Thyroid gland (tissue), 4 donors: ENCODE results near the gene SPAG5. TPM values are rescaled to one million over a fixed set of nuclear protein-coding genes. Genes with fewer than 3 reads are reported as not detected.

Experiments
- DNase-seq, 2 donors: peaks; one replicate each; pipeline ENCODE4 v3.0.0-alpha.2; 2019
- H3K27ac ChIP-seq, 3 donors: fragments of 200-600 bp; sonication (generic); 1 replicate in 2 of 3; 2 replicates in 1 of 3; pipeline ENCODE4 v1.5.1; 2016 to 2019; ENCODE audit warnings: mild to moderate bottlenecking in 1 of 3, moderate library complexity in 1 of 3
- H3K27me3 ChIP-seq: fragments of 200-600 bp; sonication (generic); one replicate; pipeline ENCODE4 v1.5.1; 2019
- H3K36me3 ChIP-seq, 2 donors: fragments of 200-600 bp; sonication (generic); one replicate each; pipeline ENCODE4 v1.5.1; 2016 to 2019
- H3K4me1 ChIP-seq, 2 donors: fragments of 200-600 bp; sonication (generic); one replicate each; pipeline ENCODE4 v1.5.1; 2017 to 2019
- H3K4me3 ChIP-seq, 3 donors: fragments of 200-600 bp; sonication (generic); replicated peaks in 1 of 3; 1 replicate in 2 of 3; 2 replicates in 1 of 3; pipeline ENCODE4 v1.5.1; 2016; ENCODE audit warnings: mild to moderate bottlenecking in 1 of 3
- H3K9me3 ChIP-seq: fragments of 200-600 bp; sonication (generic); one replicate; pipeline ENCODE4 v1.5.1; 2017
- CTCF ChIP-seq, 6 experiments: fragments of 200-600 bp in 3 of 6; fragments of 450-650 bp in 3 of 6; sonication (generic) in 3 of 6; IDR thresholded peaks; one replicate each; pipeline ENCODE4 v1.5.1; 2016 to 2019; ENCODE audit warnings: antibody characterized with exemption in 6 of 6, mild to moderate bottlenecking in 2 of 6, inconsistent platforms in 1 of 6, moderate library complexity in 1 of 6
- POLR2A ChIP-seq, 2 donors: fragments of 450-650 bp; IDR thresholded peaks; one replicate each; pipeline ENCODE4 v1.6.1; 2017; ENCODE audit warnings: antibody characterized with exemption in 2 of 2, mild to moderate bottlenecking in 2 of 2, moderate library complexity in 1 of 2
- WGBS, 2 donors: methylation state at CpG; one replicate each; pipeline ENCODE4 v1.1.5; 2017; 5-methylcytosine and 5-hydroxymethylcytosine counted together
- intact Hi-C: fragments of 100-400 bp; cut with DNase I; formaldehyde crosslinking; loops from one replicate; pipeline ENCODE4 v1.15.1; 2023
- total RNA-seq, 4 donors: library from RNA; depleted of rRNA; stranded (reverse); fragments of >200 nt; gene quantifications; one replicate each; pipeline ENCODE4 v1.2.3, GENCODE V29; 2016

SPAG5 gene
- total RNA-seq, 4 donors from 2014 or later: 4.4 to 27.0 (median 9.9) TPM

GRCh38 chr17:28599311-28600184 is 723 bp upstream of the SPAG5 start:
- H3K27me3 ChIP-seq: no peaks in the 10 kb centered on the region
- peak overlapping the region; percentile 24 to 58 (median 29) for H3K4me3 ChIP-seq
- intact Hi-C loops: no loop called here
- no peaks in the 10 kb centered on the region for H3K36me3 ChIP-seq
- peak overlapping the region; percentile 71 to 84 (median 83) for H3K27ac ChIP-seq
- H3K9me3 ChIP-seq: no peaks in the 10 kb centered on the region
- no peak for TF ChIP-seq CTCF (IDR thresholded peaks at IDR 0.05)
- TF ChIP-seq POLR2A (IDR thresholded peaks at IDR 0.05): no peak
- peaks cover 6 to 24% of the 10 kb centered on the region in 2 donors for H3K4me1 ChIP-seq
- 16 to 30% methylated on average over 25 to 40 of the region's 40 CpGs for WGBS, 2 donors
- DNase-seq: peak; percentile 52 to 60

DNA sequence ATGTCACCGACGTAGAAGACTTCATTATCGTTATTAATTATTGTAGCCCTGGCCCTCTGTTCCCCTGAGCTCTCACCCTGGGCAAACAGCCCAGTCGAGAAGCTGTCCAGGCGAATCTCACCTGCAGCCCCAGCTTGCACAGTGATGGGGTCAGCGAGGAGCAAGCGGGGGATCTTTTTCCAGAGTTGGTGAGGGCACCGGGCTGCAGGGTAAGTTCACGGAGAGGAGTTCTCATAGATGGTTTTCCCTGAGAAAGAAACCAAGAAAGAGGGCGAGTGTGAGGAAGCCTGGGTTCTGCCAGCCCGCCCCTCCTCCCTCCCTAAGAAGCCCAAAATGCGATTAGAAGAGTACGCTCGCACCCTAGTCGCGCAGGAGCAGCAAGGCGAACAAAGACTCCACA is 436 bp downstream of the SPAG5 start:
- Histone ChIP-seq H3K9me3 (no peaks in the 10 kb centered on the region), H3K27me3 (no peaks in the 10 kb centered on the region), H3K27ac (peak overlapping the region in 1 of 3 donors; percentile 83), H3K4me3 (peak overlapping the region in 2 of 3 donors; percentile 24 to 29), H3K36me3 (no peaks in the 10 kb centered on the region), H3K4me1 (peaks cover 6 to 24% of the 10 kb centered on the region in 2 donors)
- WGBS, 2 donors: 3 to 4% methylated on average over 16 to 17 of the region's 17 CpGs
- intact Hi-C loops: no loop called here
- no peak for DNase-seq
- TF ChIP-seq POLR2A (IDR thresholded peaks at IDR 0.05): no peak
- no peak for TF ChIP-seq CTCF (IDR thresholded peaks at IDR 0.05)

DNA sequence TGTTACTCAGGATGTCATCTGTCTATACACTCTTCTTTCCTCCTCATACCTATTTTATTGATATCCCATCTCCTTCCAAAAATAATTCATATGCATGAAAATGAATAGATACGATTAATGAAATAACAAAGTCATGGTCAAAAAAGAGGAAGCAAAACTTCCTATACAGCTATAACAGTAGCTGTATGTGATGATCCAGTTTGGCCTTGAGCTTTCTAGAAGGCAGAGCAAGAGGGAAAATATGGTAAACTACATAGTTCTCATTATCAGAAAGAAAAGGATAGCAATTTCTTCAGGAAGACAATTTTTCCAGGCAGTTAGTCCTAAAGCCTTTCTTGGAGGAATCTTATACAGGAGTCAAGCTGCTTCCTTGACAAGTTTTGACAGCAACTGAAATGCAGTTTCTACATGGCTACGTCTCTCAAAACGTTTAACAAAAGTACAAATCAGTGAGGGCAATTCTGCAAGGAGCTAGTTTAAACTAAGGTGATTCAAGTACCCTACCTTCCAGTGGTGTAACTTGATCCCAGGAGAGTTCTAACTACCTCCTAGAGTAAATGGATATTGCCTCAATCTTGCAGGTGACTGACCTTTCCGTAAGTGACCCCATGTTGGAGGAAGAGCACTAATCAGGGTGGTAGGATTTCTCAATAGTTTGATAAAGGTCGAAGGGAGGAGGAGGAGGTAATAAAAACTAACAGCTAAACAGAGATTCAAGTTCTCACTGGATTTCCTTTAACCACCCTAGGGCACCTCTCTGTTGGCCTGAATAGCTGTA is 1.0 kb downstream of the SPAG5 start:
- 30 to 33% methylated on average over 5 of the region's 5 CpGs for WGBS, 2 donors
- Histone ChIP-seq H3K4me1 (peaks cover 6 to 24% of the 10 kb centered on the region in 2 donors), H3K27me3 (no peaks in the 10 kb centered on the region), H3K9me3 (no peaks in the 10 kb centered on the region), H3K4me3 (no peak overlapping the region), H3K27ac (no peak overlapping the region), H3K36me3 (no peaks in the 10 kb centered on the region)
- TF ChIP-seq CTCF (IDR thresholded peaks at IDR 0.05): no peak
- no peak for DNase-seq
- intact Hi-C loops: no loop called here

DNA sequence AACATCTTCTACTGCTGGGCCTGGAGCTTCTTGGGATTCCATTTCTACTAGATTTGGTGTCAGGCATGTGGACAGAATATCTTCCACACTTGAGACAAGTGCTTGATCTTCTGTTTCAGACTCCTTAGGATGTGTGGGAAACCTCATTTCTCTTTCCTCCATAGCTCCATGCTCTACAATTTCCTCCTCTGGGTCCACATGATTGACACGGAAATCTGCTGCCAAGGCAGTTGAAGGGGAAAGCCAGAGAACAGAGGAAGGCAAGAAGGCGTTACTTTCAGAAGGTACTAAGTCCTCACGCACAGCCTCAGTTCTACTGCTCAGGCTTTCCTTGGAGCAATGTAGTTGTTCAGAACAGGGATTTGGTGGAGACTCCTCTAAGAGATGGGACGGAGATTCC is 6.6 kb downstream of the SPAG5 start:
- Histone ChIP-seq H3K27me3 (no peaks in the 10 kb centered on the region), H3K4me3 (no peak overlapping the region), H3K9me3 (no peaks in the 10 kb centered on the region), H3K36me3 (peaks cover 0 to 9% of the 10 kb centered on the region in 2 donors), H3K4me1 (no peaks in the 10 kb centered on the region), H3K27ac (no peak overlapping the region)
- no peak for TF ChIP-seq POLR2A (IDR thresholded peaks at IDR 0.05)
- no peak for TF ChIP-seq CTCF (IDR thresholded peaks at IDR 0.05)
- intact Hi-C loops: no loop called here
- DNase-seq: no peak
- WGBS, 2 donors: 92 to 99% methylated on average over 4 of the region's 4 CpGs

DNA sequence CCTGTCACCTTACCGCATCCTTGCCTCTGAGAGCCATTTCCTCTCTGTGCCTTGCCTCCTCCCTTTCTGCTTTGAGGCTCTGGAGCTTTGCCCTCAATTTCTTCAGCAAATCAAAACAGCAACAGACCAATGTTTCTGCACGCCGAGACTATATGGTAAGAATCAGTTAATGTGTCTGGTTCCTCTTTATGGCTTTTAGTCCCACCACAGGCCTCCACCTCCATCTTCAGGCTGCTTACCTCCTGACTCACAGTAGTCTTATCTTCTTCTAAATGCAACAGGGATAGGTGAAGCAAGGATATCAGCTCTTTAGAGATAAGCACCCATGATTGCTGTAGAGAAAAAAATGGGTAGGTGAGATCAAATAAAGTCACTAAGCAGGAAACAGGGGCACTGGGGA is 13.0 kb downstream of the SPAG5 start:
- no peaks in the 10 kb centered on the region for H3K27me3 ChIP-seq
- H3K27ac ChIP-seq: no peak overlapping the region
- no peak overlapping the region for H3K4me3 ChIP-seq
- TF ChIP-seq POLR2A (IDR thresholded peaks at IDR 0.05) (no peak), CTCF (IDR thresholded peaks at IDR 0.05) (no peak)
- 95 to 98% methylated on average over 3 of the region's 3 CpGs for WGBS, 2 donors
- H3K36me3 ChIP-seq: peaks cover 12 to 13% of the 10 kb centered on the region in 2 donors
- DNase-seq: no peak
- H3K4me1 ChIP-seq: no peaks in the 10 kb centered on the region
- intact Hi-C loops: no loop called here
- no peaks in the 10 kb centered on the region for H3K9me3 ChIP-seq
